CD4-positive, alpha-beta T cell treated with Interferon gamma for 1 hour (primary cell): ENCODE measurements around the gene SMIM36.
"Not testable (repeated sequence)": the region's sequence is repeated elsewhere in the genome, so short reads cannot be mapped to it uniquely, and the experiment has no call there.

Experiments used
- DNase-seq: peaks from one replicate; pipeline ENCODE4 v3.0.0-alpha.2; 2020

SMIM36 gene

DNA sequence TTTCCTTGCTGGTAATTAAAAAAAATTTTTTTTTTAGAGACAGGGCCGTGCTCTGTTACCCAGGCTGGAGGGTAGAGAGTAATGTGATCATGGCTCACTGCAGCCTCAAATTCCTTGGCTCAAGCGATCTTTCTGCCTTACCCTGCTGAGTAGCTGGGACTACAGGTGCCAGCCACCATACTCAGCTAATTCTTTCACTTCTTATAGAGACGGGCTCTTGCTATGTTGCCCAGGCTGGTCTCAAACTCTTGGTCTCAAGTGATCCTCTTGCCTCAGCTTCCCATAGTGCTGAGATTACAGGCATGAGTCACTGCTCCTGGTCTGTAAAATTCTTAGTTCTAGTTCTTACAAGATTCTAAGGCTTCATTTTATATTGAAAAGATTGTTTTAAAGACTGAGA, 11.1 kb downstream of the SMIM36 start:
- DNase-seq: no peak

DNA sequence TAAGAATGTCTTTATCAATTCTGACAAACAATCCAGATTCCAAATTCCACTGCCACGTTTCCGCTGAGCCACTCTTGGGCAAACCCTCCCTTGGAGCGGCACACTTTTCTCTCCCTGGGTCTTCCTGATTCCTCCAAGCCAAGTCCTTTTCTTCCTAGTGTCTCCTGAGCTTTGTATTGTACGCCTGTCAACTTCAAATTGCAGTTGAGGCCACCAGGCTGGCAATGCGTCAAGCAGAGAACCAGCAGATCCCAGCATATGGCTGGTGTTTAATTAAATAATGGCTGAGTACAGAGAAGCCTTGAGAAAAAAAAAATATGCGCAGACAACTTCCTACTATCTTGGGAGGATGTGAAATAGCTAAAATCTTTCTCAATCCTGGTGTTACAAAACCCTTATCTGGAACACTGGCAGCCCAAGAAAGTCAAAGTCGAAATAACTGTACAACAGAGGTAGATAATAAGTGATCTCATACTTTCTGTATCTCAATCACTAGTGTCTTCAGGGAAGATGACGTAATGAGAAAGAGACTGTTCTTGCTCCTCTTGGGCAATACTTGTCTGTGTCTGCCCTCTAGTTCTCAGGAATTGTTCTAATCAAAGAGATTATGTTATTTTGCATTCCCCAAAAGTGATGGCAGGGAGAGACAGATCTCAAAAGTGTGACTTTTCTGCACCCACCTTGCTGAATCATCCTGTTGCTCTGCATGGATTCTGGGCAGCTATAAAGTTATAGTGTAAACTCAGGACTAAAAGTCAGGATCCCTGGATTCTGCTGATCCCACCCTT, 15.0 kb downstream of the SMIM36 start:
- no peak for DNase-seq

GRCh38 chr17:55495239-55495638, 16.0 kb downstream of the SMIM36 start:
- DNase-seq: no peak

DNA sequence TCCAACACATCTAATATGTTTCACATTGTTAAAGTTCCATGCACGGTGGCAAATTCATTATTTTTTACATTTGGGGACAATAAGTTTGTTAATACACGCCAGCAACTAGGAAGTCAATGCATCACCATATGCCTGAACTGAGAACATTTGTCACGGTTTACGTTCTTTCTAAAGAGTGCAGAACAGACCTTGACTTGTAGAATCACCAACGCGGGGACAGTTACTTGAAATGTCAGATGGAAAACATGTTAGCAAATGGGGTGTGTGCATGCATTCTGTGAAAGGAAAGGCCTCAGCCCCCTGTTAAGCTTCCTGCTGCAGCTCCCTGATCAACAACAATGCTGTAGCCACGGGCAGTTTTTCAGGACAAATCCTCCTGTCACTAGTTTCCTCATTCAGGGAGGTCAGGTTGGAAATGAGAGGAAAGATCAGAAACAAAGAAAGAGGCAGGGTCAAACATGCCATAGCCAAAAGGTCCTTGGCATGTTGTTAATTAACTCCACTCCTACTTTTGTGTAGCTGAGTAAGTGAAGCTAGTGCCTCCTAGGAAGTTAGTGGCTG, 18.4 kb downstream of the SMIM36 start:
- no peak for DNase-seq

DNA sequence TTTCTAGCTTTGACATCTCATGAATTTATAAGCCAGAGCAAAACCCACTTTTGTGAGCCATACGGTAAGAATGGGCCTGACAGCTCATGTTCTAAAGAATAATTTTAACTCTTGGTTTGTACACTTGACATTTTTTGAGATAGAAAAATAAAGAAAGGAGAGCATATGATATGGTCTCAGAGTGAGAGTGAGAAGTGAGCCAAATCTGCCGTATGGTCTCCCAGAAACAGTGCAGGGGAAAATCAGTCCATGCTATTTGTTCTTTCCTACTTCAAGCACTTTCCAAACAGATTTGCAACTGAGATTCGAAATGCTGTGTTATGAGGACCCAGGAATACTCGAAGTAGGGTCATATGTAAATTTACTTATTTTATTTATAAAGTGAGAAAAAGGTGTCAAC, 20.9 kb downstream of the SMIM36 start:
- DNase-seq: no peak

GRCh38 chr17:55487695-55488432, 23.4 kb downstream of the SMIM36 start:
- no peak for DNase-seq

- DNase-seq: no peak
Measured at GRCh38 chr17:55484575-55484974, 26.7 kb downstream of the SMIM36 start.

DNA sequence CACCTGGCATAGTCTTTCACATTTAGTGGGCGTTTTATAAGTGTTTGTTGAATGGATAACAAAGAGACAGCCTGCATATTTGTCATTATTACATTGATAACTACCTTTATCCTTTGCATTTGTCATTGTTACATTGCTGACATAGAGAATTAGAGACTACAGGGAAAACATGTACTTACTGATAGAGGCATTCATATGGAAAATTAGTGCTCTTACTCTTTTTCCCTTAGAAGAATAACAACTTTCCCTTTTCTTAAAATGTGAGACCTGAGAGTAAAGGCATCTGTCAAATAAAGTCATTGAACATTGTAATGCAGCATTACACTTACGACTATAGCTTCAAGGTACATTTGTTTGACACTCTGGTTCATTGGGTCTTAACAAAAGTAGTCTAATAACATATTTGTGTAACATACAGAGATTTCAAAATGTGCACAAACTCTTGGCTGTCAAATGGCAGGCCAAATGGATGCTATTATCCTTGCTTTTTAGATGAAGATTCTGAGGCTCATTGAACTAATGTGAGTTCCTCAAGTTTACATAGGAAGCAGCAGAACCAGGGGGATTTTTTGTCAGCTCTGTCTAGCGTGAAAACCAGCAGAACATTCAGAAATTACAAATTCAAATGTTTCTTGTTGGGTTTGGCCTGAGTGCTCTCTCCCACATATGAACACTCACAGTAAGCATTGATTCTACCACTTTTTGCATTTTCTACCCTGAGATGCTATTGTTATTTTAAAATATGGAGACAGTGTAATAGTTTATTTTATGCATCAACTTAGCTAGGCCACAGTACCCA, 28.5 kb downstream of the SMIM36 start:
- no peak for DNase-seq

GRCh38 chr17:55480631-55481315, 30.5 kb downstream of the SMIM36 start:
- no peak for DNase-seq

DNA sequence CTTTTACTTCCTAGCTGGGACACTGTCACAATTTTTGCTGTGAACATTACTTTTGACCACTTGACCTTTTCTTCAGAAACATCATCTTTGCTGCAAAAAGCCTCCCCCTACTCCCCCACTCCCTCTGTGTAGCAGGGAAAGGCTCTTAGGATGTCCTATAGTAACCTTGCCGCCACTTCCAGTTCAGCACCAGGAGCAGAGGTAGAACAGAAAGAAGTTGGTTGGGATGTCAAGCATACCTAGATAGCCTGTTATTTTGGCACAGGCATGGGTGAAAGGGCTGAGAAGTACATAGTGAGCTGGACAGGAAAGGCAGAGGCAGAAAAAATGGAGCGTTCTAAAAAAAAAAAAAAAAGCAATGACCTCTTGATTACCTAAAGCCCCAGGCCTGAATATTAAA, 31.3 kb downstream of the SMIM36 start:
- no peak for DNase-seq

- DNase-seq: no peak
Measured at GRCh38 chr17:55478971-55479370, 32.3 kb downstream of the SMIM36 start.

GRCh38 chr17:55466671-55467070, 44.6 kb downstream of the SMIM36 start:
- DNase-seq: no peak

- DNase-seq: not testable (repeated sequence)
Measured at GRCh38 chr17:55465771-55466170, 45.5 kb downstream of the SMIM36 start.

DNA sequence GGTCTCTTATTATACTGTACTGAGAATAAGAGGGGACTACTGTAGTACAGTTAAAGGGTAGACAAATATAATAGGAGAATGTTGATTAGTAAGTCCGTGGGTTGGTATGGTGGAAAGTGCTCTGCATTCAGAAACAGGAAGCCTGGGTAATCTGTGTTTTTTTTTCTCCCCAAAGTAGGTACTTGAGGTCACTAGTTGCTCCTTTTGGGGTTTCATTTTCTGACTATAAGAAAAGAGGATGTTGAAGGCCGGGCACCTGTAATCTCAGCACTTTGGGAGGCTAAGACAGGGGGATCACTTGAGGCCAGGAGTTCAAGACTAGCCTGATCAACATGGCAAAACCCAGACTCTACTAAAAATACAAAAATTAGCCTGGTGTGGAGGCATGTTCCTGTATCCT, 47.7 kb downstream of the SMIM36 start:
- no peak for DNase-seq

DNA sequence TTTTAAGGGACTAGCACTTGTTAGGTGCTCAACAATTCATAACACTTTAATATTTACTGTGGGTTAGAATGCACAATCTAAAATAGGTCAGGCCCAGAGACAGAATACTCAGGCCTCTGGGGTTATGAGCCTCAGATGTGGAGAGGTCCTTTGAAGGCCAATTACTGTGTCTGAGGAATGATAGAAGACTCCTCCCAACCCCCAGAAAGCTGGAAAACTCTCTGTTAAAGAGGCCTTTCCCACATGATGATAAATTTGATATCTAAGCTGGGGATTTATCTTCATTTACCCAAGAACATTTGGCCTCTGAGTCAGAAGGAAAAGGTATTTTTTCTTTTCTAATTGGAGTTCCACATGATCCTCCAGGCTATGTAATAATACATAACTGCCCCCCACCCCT, 48.5 kb downstream of the SMIM36 start:
- no peak for DNase-seq

DNA sequence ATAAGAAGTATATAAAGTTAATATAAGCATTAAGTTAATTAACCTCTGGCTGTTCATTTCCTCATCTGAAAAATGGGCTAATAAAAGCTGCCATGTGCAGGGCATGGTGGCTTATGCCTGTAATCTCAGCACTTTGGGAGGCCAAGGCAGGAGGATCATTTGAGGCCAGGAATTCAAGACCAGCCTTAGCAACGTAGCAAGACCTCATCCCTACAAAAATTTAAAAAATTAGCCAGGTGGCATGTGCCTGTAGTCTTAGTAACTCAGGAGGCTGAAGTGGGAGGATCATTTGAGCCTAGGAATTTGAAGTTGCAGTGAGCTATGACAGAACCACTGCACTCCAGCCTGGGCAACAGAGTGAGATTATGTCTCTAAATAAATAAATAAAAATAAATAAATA, 49.0 kb downstream of the SMIM36 start:
- DNase-seq: no peak

DNA sequence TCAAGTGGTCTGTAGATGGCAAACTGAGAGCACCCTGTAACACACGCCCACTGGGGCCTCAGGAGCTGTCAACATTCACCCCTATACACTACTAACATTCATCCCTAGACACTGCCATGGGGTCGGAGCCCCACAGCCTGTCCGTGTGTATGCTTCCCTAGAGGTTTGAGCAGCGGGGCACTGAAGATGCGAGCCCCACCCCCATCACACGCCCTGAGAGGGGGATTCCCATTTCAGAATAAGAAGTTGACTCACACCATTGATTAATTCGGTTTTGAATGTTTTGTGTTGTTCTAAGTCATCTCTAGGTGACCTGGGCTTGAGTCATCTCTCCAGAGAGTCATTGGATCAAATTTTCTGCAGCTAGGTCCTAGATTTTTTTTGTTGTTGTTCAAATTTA, 52.3 kb downstream of the SMIM36 start:
- no peak for DNase-seq

- DNase-seq: no peak
Measured at GRCh38 chr17:55458287-55458900, 52.9 kb downstream of the SMIM36 start.

DNA sequence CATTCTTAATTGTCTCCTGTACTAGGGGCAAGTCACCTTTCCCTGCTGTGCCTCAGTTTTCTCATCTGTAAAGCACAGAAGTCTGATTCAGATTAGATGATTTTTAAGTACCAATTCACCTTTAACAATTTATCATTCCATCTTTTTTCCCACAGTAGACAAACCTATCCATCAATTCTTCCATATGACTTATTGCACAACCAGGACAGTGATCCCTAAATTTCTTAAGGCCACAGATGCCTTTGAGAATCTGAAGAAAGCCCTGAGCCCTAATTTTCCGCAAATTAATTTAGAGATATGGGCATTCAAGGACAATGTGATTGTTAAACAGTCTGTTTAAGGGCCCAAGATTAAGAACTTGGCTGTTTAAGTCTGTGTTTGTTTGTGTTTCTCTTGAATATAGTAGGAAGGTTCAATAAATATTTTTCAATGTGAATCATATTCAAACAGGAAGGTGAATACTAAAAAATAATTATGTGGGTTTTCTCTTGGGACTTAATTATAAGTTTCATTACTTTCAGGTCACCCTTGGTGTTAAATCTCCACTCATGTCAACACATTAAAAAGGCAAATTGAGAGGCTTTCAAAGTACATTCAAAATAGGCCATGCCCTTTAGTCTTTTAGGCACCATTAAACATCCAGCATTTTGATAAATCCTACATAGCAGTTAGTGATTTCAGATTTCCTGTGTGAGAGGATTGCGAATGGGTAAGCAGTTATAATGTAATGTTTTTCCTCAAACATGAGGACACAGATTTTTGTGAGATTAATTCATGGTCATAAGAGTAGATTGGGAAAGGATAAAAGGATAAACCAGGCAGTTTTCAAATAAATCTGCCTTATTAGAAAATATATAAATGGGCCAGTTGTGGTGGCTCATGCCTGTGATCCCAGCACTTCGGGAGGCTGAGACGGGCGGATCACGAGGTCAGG, 54.7 kb downstream of the SMIM36 start:
- no peak for DNase-seq

GRCh38 chr17:55454906-55455474, 56.3 kb downstream of the SMIM36 start:
- DNase-seq: no peak
